ENCODE measurements around the gene ANXA1.

GRCh38 chr9:73183428-73183827 lies 31.8 kb downstream of the ANXA1 start:
- TF ChIP-seq, protein P1, sequence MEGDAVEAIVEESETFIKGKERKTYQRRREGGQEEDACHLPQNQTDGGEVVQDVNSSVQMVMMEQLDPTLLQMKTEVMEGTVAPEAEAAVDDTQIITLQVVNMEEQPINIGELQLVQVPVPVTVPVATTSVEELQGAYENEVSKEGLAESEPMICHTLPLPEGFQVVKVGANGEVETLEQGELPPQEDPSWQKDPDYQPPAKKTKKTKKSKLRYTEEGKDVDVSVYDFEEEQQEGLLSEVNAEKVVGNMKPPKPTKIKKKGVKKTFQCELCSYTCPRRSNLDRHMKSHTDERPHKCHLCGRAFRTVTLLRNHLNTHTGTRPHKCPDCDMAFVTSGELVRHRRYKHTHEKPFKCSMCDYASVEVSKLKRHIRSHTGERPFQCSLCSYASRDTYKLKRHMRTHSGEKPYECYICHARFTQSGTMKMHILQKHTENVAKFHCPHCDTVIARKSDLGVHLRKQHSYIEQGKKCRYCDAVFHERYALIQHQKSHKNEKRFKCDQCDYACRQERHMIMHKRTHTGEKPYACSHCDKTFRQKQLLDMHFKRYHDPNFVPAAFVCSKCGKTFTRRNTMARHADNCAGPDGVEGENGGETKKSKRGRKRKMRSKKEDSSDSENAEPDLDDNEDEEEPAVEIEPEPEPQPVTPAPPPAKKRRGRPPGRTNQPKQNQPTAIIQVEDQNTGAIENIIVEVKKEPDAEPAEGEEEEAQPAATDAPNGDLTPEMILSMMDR (IDR thresholded peaks at IDR 0.05) = no peak
- no peak for TF ChIP-seq POLR2AphosphoS5 (IDR thresholded peaks at IDR 0.05; ENCODE audit: insufficient read depth in 1 of 2, low read depth in 1 of 2)
